Panc1 (cell line): Measurements from ENCODE around the gene ZNF593. TPM values are rescaled to one million over a fixed set of nuclear protein-coding genes. Genes with fewer than 3 reads are reported as not detected.

Experiments used
- ATAC-seq: fragments of 200-7000 bp; cut with Tn5 transposase; 2 replicates; pipeline ENCODE4 v1.9.1; 2020; ENCODE audit warnings: mild to moderate bottlenecking, moderate library complexity
- BruUV-seq: library from RNA; stranded (reverse); fragments of 400-500 nt; replicated peaks from 2 replicates; lab custom pipeline; 2021; lab: Mats Ljungman, UMichigan
- CTCF ChIA-PET: fragments of 300-600 bp; sonication (Branson Sonifier 250); formaldehyde crosslinking; loops from one replicate; lab custom pipeline; 2022; ENCODE audit warnings: antibody characterized with exemption; lab: Charles Lee
- POLR2A ChIA-PET: fragments of 300-600 bp; sonication (Branson Sonifier 250); formaldehyde crosslinking; loops from one replicate; lab custom pipeline; 2022; ENCODE audit warnings: antibody characterized with exemption; lab: Charles Lee
- DNase-seq: peaks from one replicate; pipeline ENCODE4 v3.0.0-alpha.2; 2010; ENCODE audit warnings: low read depth, low spot score
- H3K27ac ChIP-seq: 2 replicates; pipeline ENCODE4 v1.5.1; 2011; ENCODE audit warnings: mild to moderate bottlenecking, low read length, inconsistent platforms
- H3K27me3 ChIP-seq: fragments of 200-500 bp; sonication (Bioruptor generic); 2 replicates; pipeline ENCODE4 v1.6.0; 2014; ENCODE audit warnings: low read length, inconsistent platforms; ENCODE audit not compliant: control insufficient read depth, insufficient read depth
- H3K36me3 ChIP-seq: fragments of 200-500 bp; sonication (Bioruptor generic); 2 replicates; pipeline ENCODE4 v1.5.1; 2014; ENCODE audit warnings: inconsistent platforms, mild to moderate bottlenecking, low read length, moderate library complexity; ENCODE audit not compliant: control insufficient read depth, insufficient read depth
- H3K4me1 ChIP-seq: 2 replicates; pipeline ENCODE4 v1.5.1; 2011; ENCODE audit warnings: inconsistent platforms, mild to moderate bottlenecking, low read length, moderate library complexity; ENCODE audit not compliant: control insufficient read depth, insufficient read depth
- H3K4me3 ChIP-seq, 2 experiments: 2 replicates each; pipeline ENCODE4 v1.5.1; 2011 to 2012; ENCODE audit warnings: low read depth in 2 of 2, low read length in 2 of 2, mild to moderate bottlenecking in 2 of 2, inconsistent platforms in 1 of 2, moderate library complexity in 1 of 2
- H3K9me3 ChIP-seq: fragments of 200-500 bp; sonication (Bioruptor generic); 2 replicates; pipeline ENCODE4 v1.5.1; 2014; ENCODE audit warnings: low read depth, mild to moderate bottlenecking, inconsistent platforms, low read length, moderate library complexity; ENCODE audit not compliant: control insufficient read depth, insufficient read depth
- CTCF ChIP-seq: fragments of 450-650 bp; IDR thresholded peaks from 2 replicates; pipeline ENCODE4 v1.5.1; 2017; ENCODE audit warnings: mild to moderate bottlenecking
- POLR2AphosphoS5 ChIP-seq: IDR thresholded peaks from 2 replicates; pipeline ENCODE4 v1.6.1; 2012; ENCODE audit warnings: mild to moderate bottlenecking, low read depth, low read length, moderate library complexity
- SIN3A ChIP-seq: IDR thresholded peaks from 2 replicates; pipeline ENCODE4 v1.6.1; 2012; ENCODE audit warnings: low read depth, mild to moderate bottlenecking, low read length, moderate library complexity, borderline replicate concordance; ENCODE audit not compliant: insufficient read depth
- TCF7L2 ChIP-seq: IDR thresholded peaks from 2 replicates; pipeline ENCODE4 v1.6.1; 2011; ENCODE audit warnings: mild to moderate bottlenecking, low read depth, low read length, inconsistent platforms
- in situ Hi-C: cut with HindIII; loops from 2 replicates; pipeline ENCODE4 v1.10.0; 2016; ENCODE audit warnings: low sequenced_read_pairs, low pct_unique_long_range_greater_than_20kb
- intact Hi-C: fragments of 100-400 bp; cut with micrococcal nuclease; formaldehyde crosslinking; loops from one replicate; pipeline ENCODE4 v1.10.0; 2022; ENCODE audit not compliant: unreplicated experiment
- total RNA-seq: library from RNA; stranded (reverse); gene quantifications from one replicate; pipeline ENCODE4 v1.2.1, GENCODE V29; 2021; ENCODE audit not compliant: unreplicated experiment
- TF ChIP-seq, protein P1 (sequence below), 2 experiments: IDR thresholded peaks; 2 replicates each; pipeline ENCODE4 v1.6.1; 2011 to 2012; ENCODE audit warnings: low read depth in 2 of 2, control low read depth in 1 of 2, low read length in 1 of 2, mild to moderate bottlenecking in 1 of 2, moderate library complexity in 1 of 2; ENCODE audit not compliant: insufficient read depth in 1 of 2

The ZNF593 gene
- total RNA-seq, 1 experiment from 2014 or later, result 108 TPM

DNA sequence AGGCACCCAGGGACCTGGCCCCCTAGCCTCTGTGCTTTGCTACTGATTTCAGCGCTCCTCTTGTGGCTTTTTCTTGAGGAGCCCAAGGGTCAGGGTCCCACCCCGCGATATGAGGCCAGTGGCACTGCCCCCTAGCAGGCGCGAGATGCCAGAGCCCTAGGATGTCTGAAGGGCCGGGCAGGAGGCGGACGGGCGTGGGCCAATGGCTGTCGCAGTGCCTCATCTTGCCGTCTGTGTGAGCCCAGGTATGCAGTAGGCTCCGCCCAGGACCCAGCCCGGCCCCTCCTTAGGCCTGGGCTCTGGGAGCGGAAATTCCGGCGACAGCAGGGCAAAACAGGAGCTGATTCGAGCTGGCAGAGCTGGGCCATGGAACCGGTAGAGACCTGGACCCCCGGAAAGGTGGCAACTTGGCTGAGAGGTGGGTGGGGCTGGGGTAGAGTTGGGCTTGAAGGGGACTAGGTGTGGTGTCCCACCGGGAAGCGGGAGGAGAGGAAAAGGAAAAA, 7.5 kb downstream of the ZNF593 start, which contains the start of gene CNKSR1:
TSS of gene CNKSR1 (plus strand) at position 310 of the 503 bp plus-strand sequence. CDS start at position 367, 57 bp downstream.
- peak within 1 kb of the TSS; percentile 73 for H3K27ac ChIP-seq
- ATAC-seq (peak; percentile 94), DNase-seq (no peak)
- ChIA-PET CTCF (interaction anchor here (1.0 kb wide), 1 partner anchor 57 kb away, joined by 6 read pairs; the partner anchor contains the start of gene CEP85), POLR2A (interaction anchor here (0.6 to 0.7 kb wide), 3 partner anchors 111 to 329 kb away, joined by 3 to 4 read pairs (median 4); partner anchors contain the start of gene PAQR7)
- no peaks in the 10 kb centered on the region; the same call in 1 of the 2 replicates for H3K36me3 ChIP-seq
- in situ Hi-C loops, result no loop called here
- H3K9me3 ChIP-seq, result no peaks in the 10 kb centered on the region
- TF ChIP-seq TCF7L2 (0 out of 2 replicates have a peak, but pooled peaks have one; percentile 17), SIN3A (no peak)
- BruUV-seq, result no TSS peak
- no peaks in the 10 kb centered on the region; the same call in 1 of the 2 replicates for H3K4me1 ChIP-seq
- no peaks in the 10 kb centered on the region for H3K27me3 ChIP-seq
- intact Hi-C loops, result no loop called here
- H3K4me3 ChIP-seq, result peak within 1 kb of the TSS; percentile 43 to 65

GRCh38 chr1:26180010-26180506, 10.3 kb downstream of the ZNF593 start:
- no peak for TF ChIP-seq SIN3A
- TF ChIP-seq CTCF, result no peak
- no peak for TF ChIP-seq POLR2AphosphoS5
- TF ChIP-seq, protein P1, sequence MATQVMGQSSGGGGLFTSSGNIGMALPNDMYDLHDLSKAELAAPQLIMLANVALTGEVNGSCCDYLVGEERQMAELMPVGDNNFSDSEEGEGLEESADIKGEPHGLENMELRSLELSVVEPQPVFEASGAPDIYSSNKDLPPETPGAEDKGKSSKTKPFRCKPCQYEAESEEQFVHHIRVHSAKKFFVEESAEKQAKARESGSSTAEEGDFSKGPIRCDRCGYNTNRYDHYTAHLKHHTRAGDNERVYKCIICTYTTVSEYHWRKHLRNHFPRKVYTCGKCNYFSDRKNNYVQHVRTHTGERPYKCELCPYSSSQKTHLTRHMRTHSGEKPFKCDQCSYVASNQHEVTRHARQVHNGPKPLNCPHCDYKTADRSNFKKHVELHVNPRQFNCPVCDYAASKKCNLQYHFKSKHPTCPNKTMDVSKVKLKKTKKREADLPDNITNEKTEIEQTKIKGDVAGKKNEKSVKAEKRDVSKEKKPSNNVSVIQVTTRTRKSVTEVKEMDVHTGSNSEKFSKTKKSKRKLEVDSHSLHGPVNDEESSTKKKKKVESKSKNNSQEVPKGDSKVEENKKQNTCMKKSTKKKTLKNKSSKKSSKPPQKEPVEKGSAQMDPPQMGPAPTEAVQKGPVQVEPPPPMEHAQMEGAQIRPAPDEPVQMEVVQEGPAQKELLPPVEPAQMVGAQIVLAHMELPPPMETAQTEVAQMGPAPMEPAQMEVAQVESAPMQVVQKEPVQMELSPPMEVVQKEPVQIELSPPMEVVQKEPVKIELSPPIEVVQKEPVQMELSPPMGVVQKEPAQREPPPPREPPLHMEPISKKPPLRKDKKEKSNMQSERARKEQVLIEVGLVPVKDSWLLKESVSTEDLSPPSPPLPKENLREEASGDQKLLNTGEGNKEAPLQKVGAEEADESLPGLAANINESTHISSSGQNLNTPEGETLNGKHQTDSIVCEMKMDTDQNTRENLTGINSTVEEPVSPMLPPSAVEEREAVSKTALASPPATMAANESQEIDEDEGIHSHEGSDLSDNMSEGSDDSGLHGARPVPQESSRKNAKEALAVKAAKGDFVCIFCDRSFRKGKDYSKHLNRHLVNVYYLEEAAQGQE (IDR thresholded peaks at IDR 0.05; ENCODE audit: insufficient read depth in 1 of 2, low read depth in 2 of 2, low read length in 1 of 2), result no peak
- TF ChIP-seq TCF7L2, result no peak
- ATAC-seq (no peak), DNase-seq (no peak)
- Histone ChIP-seq H3K4me3 (no peak overlapping the region), H3K36me3 (no peaks in the 10 kb centered on the region; the same call in 1 of the 2 replicates), H3K27ac (no peak overlapping the region), H3K27me3 (no peaks in the 10 kb centered on the region), H3K9me3 (no peaks in the 10 kb centered on the region), H3K4me1 (no peaks in the 10 kb centered on the region; the same call in 1 of the 2 replicates)
- ChIA-PET POLR2A (no interaction called here), CTCF (no interaction called here)
- intact Hi-C loops, result no loop called here
- in situ Hi-C loops, result no loop called here
- no TSS peak for BruUV-seq
